HEK293T (cell line): Measurements from ENCODE around the gene MRPS7.
A peak's percentile ranks its signal among the peaks of the same experiment; 100 is the strongest.
"Not testable (repeated sequence)": the region's sequence is repeated elsewhere in the genome, so short reads cannot be mapped to it uniquely, and the experiment has no call there.

ENCODE experiments used
- CTCF ChIA-PET: fragments of 350-600 bp; formaldehyde crosslinking; extraction: SDS; loops from one replicate; lab custom pipeline; 2021; ENCODE audit warnings: antibody characterized with exemption, inconsistent platforms; lab: Yijun Ruan, JAX
- POLR2A ChIA-PET: fragments of 350-600 bp; formaldehyde crosslinking; extraction: SDS; loops from one replicate; lab custom pipeline; 2020; ENCODE audit warnings: antibody characterized with exemption, inconsistent platforms; lab: Yijun Ruan, JAX
- DNase-seq: peaks from one replicate; pipeline ENCODE4 v3.0.0; 2012; ENCODE audit warnings: mixed read lengths; ENCODE audit errors: extremely low spot score
- ARNT ChIP-seq: fragments of 450-650 bp; IDR thresholded peaks from 2 replicates; pipeline ENCODE4 v1.6.1; 2017; ENCODE audit warnings: mild to moderate bottlenecking
- BHLHE40 ChIP-seq: fragments of 450-650 bp; IDR thresholded peaks from 2 replicates; pipeline ENCODE4 v1.6.1; 2016; ENCODE audit warnings: mild to moderate bottlenecking, moderate library complexity, borderline replicate concordance
- CTBP1 ChIP-seq: fragments of 450-650 bp; IDR thresholded peaks from 2 replicates; pipeline ENCODE4 v1.6.1; 2016; ENCODE audit warnings: borderline replicate concordance
- ELF4 ChIP-seq: fragments of 450-650 bp; IDR thresholded peaks from 2 replicates; pipeline ENCODE4 v1.6.1; 2017; ENCODE audit warnings: antibody characterized with exemption
- FOXA1 ChIP-seq: fragments of 450-650 bp; IDR thresholded peaks from 2 replicates; pipeline ENCODE4 v1.6.1; 2016; ENCODE audit warnings: mild to moderate bottlenecking
- FOXK2 ChIP-seq: fragments of 450-650 bp; IDR thresholded peaks from 2 replicates; pipeline ENCODE4 v1.6.1; 2016; ENCODE audit warnings: mild to moderate bottlenecking
- FOXM1 ChIP-seq: fragments of 450-650 bp; IDR thresholded peaks from 2 replicates; pipeline ENCODE4 v1.6.1; 2017; ENCODE audit warnings: mild to moderate bottlenecking, borderline replicate concordance
- HDGF ChIP-seq: fragments of 450-650 bp; IDR thresholded peaks from 2 replicates; pipeline ENCODE4 v1.6.1; 2017; ENCODE audit warnings: antibody characterized with exemption, borderline replicate concordance
- L3MBTL2 ChIP-seq: fragments of 450-650 bp; conservative IDR thresholded peaks from 2 replicates; pipeline ENCODE4 v1.6.1; 2016; ENCODE audit warnings: mild to moderate bottlenecking
- LEF1 ChIP-seq: fragments of 450-650 bp; IDR thresholded peaks from 2 replicates; pipeline ENCODE4 v1.6.1; 2017; ENCODE audit warnings: mild to moderate bottlenecking, borderline replicate concordance
- NFRKB ChIP-seq: fragments of 450-650 bp; IDR thresholded peaks from 2 replicates; pipeline ENCODE4 v1.6.1; 2016; ENCODE audit warnings: mild to moderate bottlenecking, moderate library complexity
- SP1 ChIP-seq: fragments of 450-650 bp; IDR thresholded peaks from 2 replicates; pipeline ENCODE4 v1.6.1; 2017
- SUZ12 ChIP-seq: fragments of 450-650 bp; IDR thresholded peaks from 2 replicates; pipeline ENCODE4 v1.6.1; 2016; ENCODE audit warnings: mild to moderate bottlenecking
- TARDBP ChIP-seq: fragments of 450-650 bp; IDR thresholded peaks from 2 replicates; pipeline ENCODE4 v1.6.1; 2016
- ZNF384 ChIP-seq: fragments of 450-650 bp; IDR thresholded peaks from 2 replicates; pipeline ENCODE4 v1.6.1; 2016
- TF ChIP-seq, protein P1 (sequence below): fragments of 450-650 bp; IDR thresholded peaks from 2 replicates; pipeline ENCODE4 v1.6.1; 2016

MRPS7 gene

DNA sequence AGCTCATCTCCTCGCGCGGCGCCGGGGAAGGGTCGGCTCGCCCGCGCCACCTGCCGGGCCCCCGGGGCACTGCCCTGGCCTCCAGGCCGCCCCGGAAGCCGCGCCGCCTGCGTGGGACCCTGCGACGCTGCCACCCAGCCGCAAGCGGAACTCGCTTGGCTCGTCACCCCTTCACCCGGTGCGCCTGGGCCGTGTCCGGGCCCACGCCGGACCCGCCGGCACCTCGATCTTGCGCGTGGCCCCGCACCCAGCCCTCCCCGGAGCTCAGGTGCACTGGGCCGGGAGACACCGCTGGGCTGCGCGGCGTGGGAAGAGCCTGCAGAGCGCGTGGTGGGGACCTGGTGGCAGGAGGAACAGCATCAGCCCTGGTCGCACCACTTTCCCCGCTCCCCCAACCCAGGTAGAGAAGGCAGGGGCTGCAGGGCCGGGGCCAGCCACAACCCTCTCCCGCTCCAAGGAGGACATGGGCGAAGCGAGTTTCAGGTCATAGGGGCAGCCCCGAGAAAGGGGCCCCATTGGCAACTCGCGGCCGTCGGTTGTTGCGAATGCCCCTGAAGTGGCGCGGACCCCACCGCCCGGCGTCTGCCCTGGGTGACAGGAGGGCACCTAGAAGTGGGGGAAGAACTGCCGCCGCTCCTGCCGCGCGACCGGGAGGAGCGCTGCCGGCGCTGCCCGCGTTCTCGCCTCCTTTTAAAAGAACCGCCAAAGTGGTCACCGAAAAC is 9.7 kb downstream of the MRPS7 start:
- CTCF ChIA-PET, result interaction anchor here (0.6 to 2.7 kb wide), 38 partner anchors 9 to 362 kb away, joined by 3 to 28 read pairs (median 5); partner anchors contain the start of genes ARMC7, GGA3, GRB2 and MRPS7
- TF ChIP-seq ELF4 (no peak), HDGF (no peak), CTBP1 (no peak), FOXK2 (no peak), SP1 (no peak), BHLHE40 (no peak), LEF1 (0 out of 2 replicates have a peak, but pooled peaks have one; percentile 4), ZNF384 (no peak), TARDBP (peak; percentile 80), FOXM1 (no peak; the same call in 1 of the 2 replicates), FOXA1 (no peak), ARNT (no peak), SUZ12 (no peak), NFRKB (no peak), L3MBTL2 (peak; percentile 73)
- TF ChIP-seq, protein P1, sequence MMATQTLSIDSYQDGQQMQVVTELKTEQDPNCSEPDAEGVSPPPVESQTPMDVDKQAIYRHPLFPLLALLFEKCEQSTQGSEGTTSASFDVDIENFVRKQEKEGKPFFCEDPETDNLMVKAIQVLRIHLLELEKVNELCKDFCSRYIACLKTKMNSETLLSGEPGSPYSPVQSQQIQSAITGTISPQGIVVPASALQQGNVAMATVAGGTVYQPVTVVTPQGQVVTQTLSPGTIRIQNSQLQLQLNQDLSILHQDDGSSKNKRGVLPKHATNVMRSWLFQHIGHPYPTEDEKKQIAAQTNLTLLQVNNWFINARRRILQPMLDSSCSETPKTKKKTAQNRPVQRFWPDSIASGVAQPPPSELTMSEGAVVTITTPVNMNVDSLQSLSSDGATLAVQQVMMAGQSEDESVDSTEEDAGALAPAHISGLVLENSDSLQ, result no peak
- DNase-seq, result peak; percentile 95
- POLR2A ChIA-PET, result interaction anchor here (0.6 to 6.4 kb wide), 48 partner anchors 10 to 509 kb away, joined by 3 to 120 read pairs (median 4); partner anchors contain the start of genes GGA3, GRB2, HID1 and JPT1

DNA sequence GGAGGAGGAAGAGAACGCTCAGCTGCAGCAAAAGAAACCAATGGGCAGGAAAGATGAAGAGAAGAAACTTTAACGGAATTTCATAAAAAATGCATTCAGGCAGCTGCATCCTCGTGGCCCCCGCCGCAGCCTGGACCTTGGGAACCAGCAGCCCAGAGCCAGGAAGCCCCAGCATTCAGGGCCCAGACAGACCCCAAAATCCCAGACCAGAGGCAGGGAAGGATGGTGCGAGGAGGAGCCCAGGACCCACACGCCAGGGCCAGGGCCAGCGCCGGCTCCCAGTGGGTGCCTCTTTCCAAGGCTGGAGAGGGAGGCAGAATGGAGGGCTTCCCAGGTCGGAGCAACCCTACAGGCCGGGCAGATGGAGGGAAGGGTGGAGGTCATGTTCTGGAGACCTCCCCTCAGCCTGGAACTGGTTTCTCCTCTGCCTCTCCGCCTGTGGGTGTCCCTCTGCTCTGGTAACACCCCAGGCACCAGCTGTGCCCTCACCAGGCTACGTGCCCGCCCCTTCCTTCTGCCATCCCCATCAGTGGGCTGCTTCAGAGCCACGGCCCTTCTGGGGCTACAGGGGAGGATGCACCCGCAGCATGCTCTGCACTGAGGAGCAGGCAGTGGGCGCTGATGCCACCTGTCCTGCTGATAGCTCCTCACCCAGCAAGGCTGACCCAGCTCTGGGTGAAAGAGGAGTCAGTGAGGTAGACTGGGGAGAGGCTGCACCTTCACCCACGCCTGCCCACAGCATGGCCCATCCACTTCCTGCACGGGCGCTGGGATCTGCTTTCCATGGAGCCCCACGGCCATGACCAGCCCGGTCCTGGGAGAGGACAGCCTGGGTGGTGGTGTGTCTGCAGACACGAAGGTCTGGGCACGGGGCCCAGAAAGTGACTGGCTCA is 10.5 kb downstream of the MRPS7 start:
- no peak for DNase-seq
- TF ChIP-seq TARDBP (no peak), ELF4 (no peak), HDGF (peak; percentile 72; the same call in 1 of the 2 replicates)
- ChIA-PET CTCF (interaction anchor here (0.6 to 2.0 kb wide), 5 partner anchors 11 to 361 kb away, joined by 3 to 28 read pairs (median 5); partner anchors contain the start of genes GGA3, MRPS7, SLC25A19 and SMIM5), POLR2A (interaction anchor here (0.8 to 6.4 kb wide), 13 partner anchors 9 to 140 kb away, joined by 3 to 120 read pairs (median 8); partner anchors contain the start of genes GGA3, GRB2, MRPS7 and SLC25A19)

DNA sequence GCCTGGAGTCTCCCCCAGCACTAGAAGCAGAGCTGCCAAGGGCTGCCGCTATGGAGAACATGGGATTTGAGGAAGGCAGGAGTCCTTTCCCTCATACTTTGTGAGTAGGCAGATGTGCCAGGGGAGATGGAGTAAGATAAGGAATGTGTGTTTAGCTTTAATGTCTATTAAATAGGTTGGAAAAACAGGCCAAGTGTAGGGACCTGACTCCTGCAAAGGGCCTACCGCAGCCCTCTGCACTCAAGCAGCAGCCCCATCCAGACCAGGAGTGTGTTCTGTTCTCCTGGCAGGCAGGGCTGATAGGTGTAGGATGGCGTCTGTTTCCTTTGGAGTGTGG is 11.1 kb downstream of the MRPS7 start:
- ChIA-PET POLR2A (interaction anchor here (0.8 to 6.4 kb wide), 7 partner anchors 9 to 139 kb away, joined by 3 to 120 read pairs (median 4); partner anchors contain the start of genes GGA3, GRB2, MRPS7 and SLC25A19), CTCF (interaction anchor here (1.1 kb wide), 1 partner anchor 129 kb away, joined by 5 read pairs; no protein-coding TSS in a partner anchor)
- no peak for DNase-seq
- TF ChIP-seq FOXK2 (no peak), ZNF384 (no peak), L3MBTL2 (no peak), SP1 (no peak), BHLHE40 (no peak), LEF1 (no peak), FOXM1 (no peak), ARNT (no peak), TARDBP (no peak), ELF4 (no peak)
- TF ChIP-seq, protein P1, result no peak

DNA sequence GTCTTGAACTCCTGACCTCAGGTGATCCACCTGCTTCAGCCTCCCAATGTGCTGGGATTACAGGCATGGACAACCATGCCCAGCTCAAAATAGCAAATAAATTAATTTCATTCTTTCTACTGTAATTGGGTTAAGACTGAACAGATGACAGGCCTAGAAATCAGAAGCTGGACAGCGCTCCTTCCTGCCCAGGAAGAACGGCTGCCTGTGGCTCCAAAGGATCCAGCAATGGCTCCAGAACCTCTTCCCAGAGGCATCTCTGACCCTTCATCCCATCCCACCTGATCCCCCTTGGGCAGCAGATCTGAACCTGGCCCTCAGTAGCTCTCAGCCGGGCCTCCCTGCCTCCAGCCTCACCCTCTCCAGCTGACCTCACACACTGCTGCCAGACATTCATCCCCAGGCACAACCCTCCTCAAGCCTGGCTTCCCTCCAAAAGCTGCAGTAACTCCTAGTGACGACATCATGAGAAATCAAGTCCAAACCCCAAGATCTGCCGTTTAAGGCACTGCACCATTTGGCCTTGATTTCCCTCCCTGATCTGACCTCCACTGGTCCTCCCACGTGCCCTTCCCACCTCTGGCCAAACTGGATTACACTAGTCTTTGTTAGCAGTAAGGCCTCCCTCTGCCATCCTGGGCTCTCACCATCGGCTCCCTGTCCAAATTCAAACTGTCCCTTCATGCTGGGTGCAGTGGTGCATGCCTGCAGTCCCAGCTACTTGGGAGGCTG is 12.5 kb downstream of the MRPS7 start:
- no peak for DNase-seq
- CTCF ChIA-PET, result interaction anchor here (0.8 kb wide), 1 partner anchor 15 kb away, joined by 4 read pairs; the partner anchor contains the start of gene SLC25A19
- POLR2A ChIA-PET, result interaction anchor here (1.2 to 6.4 kb wide), 3 partner anchors 9 to 15 kb away, joined by 3 to 120 read pairs (median 5); partner anchors contain the start of genes GGA3, MRPS7 and SLC25A19
- TF ChIP-seq, protein P1, result no peak
- no peak for TF ChIP-seq FOXM1
- no peak for TF ChIP-seq SP1

DNA sequence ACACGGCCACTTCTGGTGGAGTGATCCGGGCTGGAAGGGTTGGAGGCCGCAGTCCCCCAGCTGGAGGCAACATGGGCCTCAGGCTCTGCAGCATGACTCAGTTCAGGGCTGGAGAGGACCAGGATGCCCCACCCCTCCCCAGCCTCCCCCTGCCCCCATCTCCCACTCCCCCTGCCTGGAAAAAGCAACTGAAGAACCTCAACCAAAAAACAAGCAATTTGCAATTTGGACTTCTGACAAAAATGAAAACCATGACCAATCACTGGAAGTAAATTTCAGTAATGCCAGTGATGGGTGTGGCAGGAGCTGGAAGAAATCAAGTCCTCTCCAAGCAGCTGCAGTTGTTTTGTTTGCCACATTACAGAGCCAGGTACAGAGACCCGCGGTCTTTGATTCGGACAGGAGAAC is 16.0 kb downstream of the MRPS7 start:
- ChIA-PET POLR2A (interaction anchor here (1.0 to 2.7 kb wide), 5 partner anchors 9 to 16 kb away, joined by 3 to 22 read pairs (median 6); partner anchors contain the start of genes GGA3, MRPS7 and SLC25A19), CTCF (interaction anchor here (0.6 kb wide), 1 partner anchor 72 kb away, joined by 7 read pairs; no protein-coding TSS in a partner anchor)
- no peak for DNase-seq
- TF ChIP-seq NFRKB (no peak), FOXK2 (no peak), L3MBTL2 (no peak), SP1 (no peak), TARDBP (no peak), BHLHE40 (no peak), FOXM1 (no peak), ZNF384 (no peak), ELF4 (no peak), SUZ12 (no peak), CTBP1 (no peak), FOXA1 (no peak)
- TF ChIP-seq, protein P1, result no peak

DNA sequence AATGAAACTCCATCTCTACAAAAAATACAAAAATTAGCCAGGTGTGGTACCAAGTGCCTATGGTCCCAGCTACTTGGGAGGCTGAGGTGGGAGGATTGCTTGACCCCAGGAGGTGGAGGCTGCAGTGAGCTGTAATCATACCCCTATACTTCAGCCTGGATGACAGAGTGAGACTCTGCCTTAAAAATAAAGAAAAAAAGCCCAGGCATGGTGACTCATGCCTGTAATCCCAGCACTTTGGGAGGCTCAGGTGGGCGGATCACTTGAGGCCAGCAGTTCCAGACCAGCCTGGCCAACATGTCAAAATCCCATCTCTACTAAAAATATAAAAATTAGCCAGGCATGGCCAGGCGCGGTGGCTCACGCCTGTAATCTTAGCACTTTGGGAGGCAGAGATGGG is 18.5 kb downstream of the MRPS7 start:
- POLR2A ChIA-PET, result interaction anchor here (1.5 to 4.5 kb wide), 2 partner anchors 9 kb away, joined by 6 to 26 read pairs; partner anchors contain the start of genes MIF4GD and SLC25A19
- CTCF ChIA-PET, result interaction anchor here (0.6 to 1.4 kb wide), 2 partner anchors 10 to 82 kb away, joined by 3 to 5 read pairs; partner anchors contain the start of gene MIF4GD

More for the DNA sequence above, 18.5 kb downstream of the MRPS7 start:
- not testable (repeated sequence) for DNase-seq
